Suppressor macrophage (primary cell): ENCODE measurements around the gene GABRG3.
"Not testable (repeated sequence)": the region's sequence is repeated elsewhere in the genome, so short reads cannot be mapped to it uniquely, and the experiment has no call there.

ENCODE experiments used
- DNase-seq, 4 experiments: peaks; one replicate each; pipeline ENCODE4 v3.0.0-alpha.2; 2020 to 2022

GABRG3 gene

GRCh38 chr15:27183201-27183600 lies 212.2 kb downstream of the GABRG3 start:
- no peak for DNase-seq

- DNase-seq = not testable (repeated sequence)
These were observed 220.5 kb downstream of the GABRG3 start for GRCh38 chr15:27191515-27191914.

GRCh38 chr15:27196691-27197090 lies 225.7 kb downstream of the GABRG3 start:
- no peak for DNase-seq

GRCh38 chr15:27201425-27201824 lies 230.4 kb downstream of the GABRG3 start:
- no peak for DNase-seq

- DNase-seq = no peak
These were observed 239.2 kb downstream of the GABRG3 start for GRCh38 chr15:27210176-27210575.

- DNase-seq = no peak
These were observed 243.1 kb downstream of the GABRG3 start for GRCh38 chr15:27214032-27214431.

GRCh38 chr15:27214961-27215360 lies 244.0 kb downstream of the GABRG3 start:
- no peak for DNase-seq

GRCh38 chr15:27218426-27218825 lies 247.4 kb downstream of the GABRG3 start:
- DNase-seq = no peak

GRCh38 chr15:27219636-27220035 lies 248.7 kb downstream of the GABRG3 start:
- DNase-seq = no peak

GRCh38 chr15:27220199-27220598 lies 249.2 kb downstream of the GABRG3 start:
- no peak for DNase-seq

- DNase-seq = no peak
These were observed 251.5 kb downstream of the GABRG3 start for GRCh38 chr15:27222479-27222878.

GRCh38 chr15:27223179-27223578 lies 252.2 kb downstream of the GABRG3 start:
- no peak for DNase-seq

GRCh38 chr15:27231811-27232210 lies 260.8 kb downstream of the GABRG3 start:
- DNase-seq = no peak

- no peak for DNase-seq
These were observed 261.9 kb downstream of the GABRG3 start for GRCh38 chr15:27232876-27233275.

- no peak for DNase-seq
These were observed 263.6 kb downstream of the GABRG3 start for GRCh38 chr15:27234593-27234992.

GRCh38 chr15:27235161-27235560 lies 264.2 kb downstream of the GABRG3 start:
- no peak for DNase-seq

GRCh38 chr15:27235681-27236080 lies 264.7 kb downstream of the GABRG3 start:
- DNase-seq = no peak

- DNase-seq = no peak
These were observed 266.4 kb downstream of the GABRG3 start for GRCh38 chr15:27237319-27237939.

- no peak for DNase-seq
These were observed 267.2 kb downstream of the GABRG3 start for GRCh38 chr15:27238209-27238608.

- no peak for DNase-seq
These were observed 267.9 kb downstream of the GABRG3 start for GRCh38 chr15:27238707-27239423.

- peak in 1 of 4 experiments; percentile 1 for DNase-seq
These were observed 271.0 kb downstream of the GABRG3 start for GRCh38 chr15:27241943-27242342.

GRCh38 chr15:27244047-27244446 lies 273.1 kb downstream of the GABRG3 start:
- no peak for DNase-seq

GRCh38 chr15:27248251-27248650 lies 277.3 kb downstream of the GABRG3 start:
- no peak for DNase-seq

- DNase-seq = no peak
These were observed 278.2 kb downstream of the GABRG3 start for GRCh38 chr15:27249046-27249759.
